EL (cell line): ENCODE results near the gene GRHL1.

ENCODE experiments used
- DNase-seq: peaks from one replicate; pipeline ENCODE4 v3.0.0-alpha.2; 2016

Gene GRHL1

DNA sequence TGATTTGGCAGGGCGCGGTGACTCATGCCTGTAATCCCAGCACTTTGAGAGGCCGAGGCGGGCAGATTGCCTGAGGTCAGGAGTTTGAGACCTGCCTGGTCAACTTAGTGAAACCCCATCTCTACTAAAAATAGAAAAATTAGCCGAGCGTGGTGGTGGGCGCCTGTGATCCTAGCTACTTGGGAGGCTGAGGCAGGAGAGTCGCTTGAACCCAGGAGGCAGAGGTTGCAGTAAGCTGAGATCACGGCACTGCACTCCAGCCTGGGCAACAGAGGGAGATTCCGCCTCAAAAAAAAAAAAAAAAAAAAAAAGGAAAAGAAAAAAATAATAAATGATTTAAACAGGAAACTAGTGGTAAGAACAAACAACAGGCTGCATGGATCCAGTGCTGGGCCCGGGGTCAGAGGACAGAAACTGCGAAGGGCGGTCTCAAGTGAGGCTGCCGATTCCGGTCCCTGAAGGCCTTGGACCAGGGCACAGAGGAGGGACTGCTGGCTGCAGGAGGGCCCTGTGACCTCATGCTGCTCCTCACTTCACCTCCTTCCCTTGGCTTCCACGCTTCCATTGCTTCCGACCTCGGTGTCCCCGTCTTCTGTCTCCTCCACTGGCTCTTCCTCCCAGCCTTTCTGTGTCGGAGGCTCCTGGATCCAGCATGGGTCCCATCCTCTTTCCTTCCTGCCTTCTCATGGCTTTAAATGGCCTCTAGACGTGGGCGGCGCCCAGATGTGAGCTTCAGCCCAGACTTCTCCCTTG lies 2.1 kb upstream of the GRHL1 start:
- no peak for DNase-seq

DNA sequence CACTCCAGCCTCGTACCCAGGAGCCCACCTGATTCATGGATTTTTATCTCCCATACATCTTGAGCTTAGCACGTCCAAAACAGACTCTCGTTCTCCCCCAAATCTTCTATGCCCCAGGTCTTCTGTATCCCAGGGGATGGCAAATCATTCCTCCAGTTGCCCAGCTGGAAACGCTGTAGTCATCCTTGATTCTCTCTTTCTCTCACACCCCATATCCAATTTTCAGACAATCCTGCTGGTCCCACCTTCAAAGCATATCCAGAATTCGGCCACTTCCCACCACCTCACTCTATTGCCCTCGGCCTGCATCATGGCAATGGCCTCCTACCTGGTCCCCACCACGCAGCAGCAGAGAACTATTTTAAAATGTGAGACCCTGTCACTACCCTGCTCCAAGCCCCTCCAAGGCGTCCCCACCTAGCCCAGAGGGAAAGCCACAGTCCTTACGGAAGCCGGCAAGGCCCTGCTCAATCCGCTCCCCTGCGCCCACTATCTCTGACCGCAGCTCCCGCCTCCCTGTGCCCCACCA lies 1.4 kb upstream of the GRHL1 start:
- no peak for DNase-seq

DNA sequence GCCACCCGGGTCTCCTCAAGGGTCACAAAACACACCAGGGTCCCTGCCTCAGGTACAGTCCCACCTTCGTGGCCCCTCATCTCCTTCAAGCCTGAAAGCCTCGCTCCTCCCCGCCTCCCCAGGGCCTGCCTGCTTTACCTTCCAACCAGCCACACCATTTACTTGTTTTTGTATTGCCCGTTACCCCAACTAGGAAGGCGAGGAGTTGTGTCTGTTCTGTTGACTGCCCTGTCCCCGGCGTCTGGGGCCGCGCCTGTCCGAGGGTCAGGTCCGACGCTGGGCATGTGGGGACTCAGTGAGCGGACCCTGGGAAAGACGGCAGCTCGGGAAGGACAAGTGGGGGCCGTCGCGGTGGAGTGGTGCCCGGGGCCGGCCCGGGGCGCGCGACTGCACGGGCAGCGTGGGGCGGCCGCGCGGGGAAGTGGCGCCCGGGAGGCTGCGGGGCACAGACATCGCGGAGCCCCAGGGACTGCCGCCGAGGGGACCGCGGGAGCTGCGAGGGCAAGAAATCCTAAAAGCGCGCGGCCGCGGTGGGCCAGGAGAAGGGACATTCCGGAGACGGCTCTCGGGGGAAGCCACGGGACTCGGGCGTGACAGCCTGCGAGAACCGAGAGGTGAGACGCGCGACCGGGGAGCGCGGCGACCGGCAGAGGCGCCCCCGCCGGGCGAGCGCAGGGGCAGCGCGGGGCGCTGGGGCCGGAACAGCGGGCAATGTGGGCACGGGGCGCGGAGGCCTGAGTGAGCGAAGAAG lies 797 bp upstream of the GRHL1 start:
- DNase-seq, result peak; percentile 45

DNA sequence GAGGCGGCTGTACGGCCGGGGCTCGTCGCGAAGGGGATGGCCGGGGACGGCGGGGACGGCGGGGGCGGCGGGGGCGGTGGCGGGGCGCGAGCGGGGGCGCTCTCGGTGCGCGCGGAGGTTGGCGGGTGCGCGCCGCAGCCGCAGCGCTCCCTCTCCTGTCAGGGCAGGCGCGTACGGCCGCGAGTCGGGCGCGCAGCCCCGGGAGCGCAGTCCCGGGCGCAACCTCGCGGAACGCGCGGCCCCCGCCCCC lies 296 bp upstream of the GRHL1 start:
- DNase-seq, result no peak

DNA sequence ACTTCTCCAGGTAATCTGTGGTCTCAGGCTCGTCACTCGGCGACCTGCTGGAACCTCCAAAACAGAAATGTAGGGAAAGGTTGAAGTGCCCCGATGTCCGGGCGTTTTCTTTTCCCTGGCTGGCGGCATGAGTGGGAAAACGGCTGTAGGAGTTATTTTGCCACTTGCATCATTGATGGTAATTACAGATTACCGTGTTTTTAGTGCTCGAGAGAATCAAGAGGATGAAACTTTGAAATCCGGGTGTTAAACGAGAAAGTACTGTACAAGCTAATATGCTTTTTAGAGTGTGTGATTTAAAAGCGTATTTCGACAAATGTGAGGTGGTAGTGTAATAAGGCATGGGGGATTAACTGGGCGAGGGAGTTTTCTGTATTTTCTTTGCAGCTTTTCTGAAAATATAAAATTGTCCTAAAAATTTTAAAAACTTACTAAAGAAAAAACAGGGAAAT lies 819 bp downstream of the GRHL1 start:
- no peak for DNase-seq

DNA sequence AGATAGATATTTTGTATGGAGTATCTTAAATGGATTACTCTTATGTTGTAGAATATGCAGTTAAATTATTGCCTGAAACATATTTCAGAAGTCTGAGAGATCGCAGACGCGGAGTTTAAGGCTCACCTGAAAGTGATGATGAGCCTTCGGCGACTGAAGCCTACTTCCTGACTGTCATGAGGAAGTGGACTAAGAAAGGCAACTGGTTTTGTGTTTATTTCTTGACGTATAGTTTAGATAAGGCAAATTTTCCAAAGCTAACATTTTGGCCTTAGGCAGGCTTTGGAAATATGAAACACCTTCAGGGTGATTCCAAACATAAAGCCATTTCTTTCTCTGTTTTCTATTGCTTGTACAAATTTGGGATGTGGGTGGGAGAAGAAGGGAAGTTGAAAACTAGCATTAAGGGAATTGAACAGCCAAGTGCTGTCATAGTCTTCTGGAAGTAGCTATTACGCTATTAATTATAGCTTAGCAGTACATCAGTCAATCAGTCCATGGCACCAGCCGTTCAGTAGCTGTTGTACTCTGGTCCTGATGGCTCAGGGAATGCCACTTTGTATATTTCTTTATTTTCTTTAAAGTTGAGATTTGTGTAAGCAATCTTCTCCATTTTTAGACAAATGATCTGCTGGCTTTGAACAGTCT lies 1.5 kb downstream of the GRHL1 start:
- no peak for DNase-seq

DNA sequence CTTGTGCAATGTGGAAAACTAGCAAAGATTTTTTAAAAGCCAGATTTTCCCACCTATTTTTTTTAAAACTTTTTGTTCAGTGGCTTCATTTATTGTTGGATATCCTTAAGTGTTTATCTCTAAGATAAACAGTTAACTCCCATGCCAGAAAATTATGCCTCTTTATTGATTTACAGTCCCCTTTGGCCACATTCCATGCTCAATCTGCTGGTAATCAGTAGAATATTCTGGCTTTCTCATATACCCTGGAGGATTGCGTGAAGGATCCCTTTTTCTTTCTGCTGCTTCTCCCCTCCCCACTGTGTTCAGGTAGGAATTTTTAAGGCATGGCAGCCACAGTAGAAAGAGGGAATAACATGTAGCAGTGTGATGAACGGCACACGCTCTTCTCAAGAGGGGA lies 2.6 kb downstream of the GRHL1 start:
- no peak for DNase-seq

DNA sequence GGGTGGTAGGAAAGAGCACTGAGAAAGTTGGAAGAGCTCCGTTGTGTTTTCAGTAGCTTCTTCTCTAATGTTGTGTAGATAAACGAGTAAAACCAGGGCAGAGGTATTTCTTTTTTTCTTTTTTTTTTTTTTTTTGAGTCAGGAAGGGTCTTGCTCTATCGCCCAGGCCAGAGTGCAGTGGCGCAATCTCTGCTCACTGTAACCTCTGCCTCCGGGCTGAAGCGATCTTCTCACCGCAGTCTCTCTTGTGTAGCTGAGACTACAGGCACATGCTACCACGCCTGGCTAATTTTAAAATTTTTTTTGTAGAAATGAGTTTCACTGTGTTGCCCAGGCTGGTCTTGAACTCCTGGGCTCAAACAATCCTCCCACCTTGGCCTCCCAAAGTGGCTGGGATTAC lies 6.6 kb downstream of the GRHL1 start:
- DNase-seq, result no peak

DNA sequence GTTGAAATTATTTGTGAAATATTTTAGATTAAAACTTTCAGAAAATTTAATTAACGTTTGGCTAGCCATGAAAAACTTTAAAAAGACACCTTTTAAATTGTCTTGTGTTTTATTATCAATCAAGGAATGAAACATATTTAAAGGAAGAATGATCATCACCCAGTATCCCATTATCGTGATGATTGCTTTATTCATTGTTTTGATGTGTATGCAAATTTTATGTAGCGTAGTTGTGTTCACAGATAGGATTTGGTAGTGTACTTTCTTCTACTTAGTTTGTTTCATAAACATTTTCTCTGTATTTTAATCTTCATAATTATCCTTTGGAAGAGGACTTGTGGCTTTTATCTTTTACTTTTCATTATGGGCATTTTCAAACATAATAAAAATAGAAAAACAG lies 7.8 kb downstream of the GRHL1 start:
- DNase-seq, result no peak

DNA sequence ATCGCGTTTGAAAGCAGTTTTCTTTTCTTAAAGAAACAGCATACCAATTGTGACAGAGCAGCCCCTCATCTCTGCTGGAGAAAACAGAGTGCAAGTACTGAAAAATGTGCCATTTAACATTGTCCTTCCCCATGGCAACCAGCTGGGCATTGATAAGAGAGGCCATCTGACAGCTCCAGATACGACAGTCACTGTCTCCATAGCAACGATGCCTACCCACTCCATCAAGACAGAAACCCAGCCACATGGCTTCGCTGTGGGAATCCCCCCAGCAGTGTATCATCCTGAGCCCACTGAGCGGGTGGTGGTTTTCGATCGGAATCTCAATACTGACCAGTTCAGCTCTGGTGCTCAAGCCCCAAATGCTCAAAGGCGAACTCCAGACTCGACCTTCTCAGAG lies 9.5 kb downstream of the GRHL1 start:
- DNase-seq, result no peak

DNA sequence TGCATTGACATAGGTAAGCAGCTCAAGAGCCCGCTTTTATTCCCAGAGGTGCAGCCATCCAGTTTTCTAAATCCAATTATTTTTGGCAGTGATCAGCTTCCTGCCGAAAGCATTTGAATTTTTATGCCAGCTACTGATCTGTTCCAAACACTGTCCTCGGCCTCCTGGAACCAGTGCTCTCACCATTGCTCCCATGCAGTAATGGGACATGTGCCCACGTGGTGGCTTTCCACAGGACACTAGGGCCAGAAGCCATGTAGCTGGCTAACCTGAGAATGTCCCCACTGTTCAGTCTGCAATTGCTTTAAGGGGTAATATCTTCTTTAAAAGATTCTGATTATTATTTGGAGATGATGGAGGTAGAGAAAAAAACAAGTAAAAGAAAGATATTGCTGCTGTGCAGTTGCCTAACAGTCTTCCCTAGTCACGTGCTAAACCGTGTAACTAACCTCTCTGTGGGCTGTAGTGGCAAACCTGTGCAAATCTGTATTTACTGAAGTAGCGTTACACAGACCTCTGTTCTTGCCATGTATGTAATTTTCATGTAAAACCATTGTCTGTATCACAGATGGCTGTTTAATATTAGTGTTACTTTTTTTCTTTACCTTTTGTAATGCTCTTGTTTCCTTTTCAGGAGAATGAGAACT lies 13.0 kb downstream of the GRHL1 start:
- DNase-seq, result no peak

DNA sequence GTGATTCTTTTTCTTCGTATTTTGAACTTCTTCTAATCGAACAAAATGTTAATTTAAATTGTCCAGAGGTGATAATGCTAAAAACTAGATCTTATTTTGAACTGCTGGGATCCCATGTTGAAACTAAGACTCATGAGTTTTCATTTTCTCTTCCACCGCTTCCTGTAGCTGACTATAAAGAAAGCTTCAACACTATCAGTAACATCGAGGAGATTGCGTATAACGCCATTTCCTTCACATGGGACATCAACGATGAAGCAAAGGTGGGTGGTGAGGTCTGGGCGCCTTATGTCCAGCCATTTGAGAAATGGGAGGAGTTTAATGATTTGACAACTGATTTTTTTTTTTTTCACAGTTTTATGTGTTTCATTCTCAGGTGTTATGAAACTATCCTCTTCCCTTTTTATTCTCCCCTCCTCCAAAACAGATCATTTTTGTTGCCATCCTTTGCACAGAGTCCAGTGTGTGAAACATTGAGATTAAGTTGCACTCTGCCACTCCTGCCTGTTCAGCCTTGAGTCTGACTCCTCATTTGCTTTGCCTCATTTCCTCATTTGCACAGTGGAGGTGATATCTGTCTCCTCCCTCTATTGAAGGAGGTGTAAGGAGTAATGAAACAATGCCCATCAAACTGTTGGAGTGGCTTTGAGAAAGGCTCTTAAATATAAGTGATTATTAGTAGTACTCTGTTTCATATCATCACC lies 13.8 kb downstream of the GRHL1 start:
- no peak for DNase-seq

DNA sequence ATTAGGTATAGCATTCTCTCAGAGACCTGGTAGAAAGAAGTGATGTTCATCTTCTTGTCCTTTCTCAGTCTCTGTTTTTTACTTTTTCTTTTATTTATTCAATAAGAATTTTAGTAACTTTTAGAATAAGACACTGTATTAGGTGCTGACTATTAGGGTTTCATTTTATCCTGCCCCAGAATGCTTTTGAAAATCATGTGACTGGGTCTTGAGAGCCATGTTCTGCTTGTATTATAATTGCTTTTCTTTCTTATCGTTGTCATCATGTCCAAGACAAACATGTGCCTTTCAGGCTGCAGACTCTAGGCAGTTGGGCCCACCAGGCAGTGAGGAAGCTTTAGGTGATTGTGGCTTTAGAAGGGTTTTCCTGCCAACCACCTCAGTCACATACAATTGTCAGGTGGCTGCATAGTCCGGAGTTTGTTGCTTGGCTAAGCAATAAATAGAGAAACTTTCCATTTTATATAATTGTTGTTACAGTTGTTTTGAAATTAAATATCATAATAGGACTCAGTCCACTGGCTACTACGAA lies 15.1 kb downstream of the GRHL1 start:
- no peak for DNase-seq

DNA sequence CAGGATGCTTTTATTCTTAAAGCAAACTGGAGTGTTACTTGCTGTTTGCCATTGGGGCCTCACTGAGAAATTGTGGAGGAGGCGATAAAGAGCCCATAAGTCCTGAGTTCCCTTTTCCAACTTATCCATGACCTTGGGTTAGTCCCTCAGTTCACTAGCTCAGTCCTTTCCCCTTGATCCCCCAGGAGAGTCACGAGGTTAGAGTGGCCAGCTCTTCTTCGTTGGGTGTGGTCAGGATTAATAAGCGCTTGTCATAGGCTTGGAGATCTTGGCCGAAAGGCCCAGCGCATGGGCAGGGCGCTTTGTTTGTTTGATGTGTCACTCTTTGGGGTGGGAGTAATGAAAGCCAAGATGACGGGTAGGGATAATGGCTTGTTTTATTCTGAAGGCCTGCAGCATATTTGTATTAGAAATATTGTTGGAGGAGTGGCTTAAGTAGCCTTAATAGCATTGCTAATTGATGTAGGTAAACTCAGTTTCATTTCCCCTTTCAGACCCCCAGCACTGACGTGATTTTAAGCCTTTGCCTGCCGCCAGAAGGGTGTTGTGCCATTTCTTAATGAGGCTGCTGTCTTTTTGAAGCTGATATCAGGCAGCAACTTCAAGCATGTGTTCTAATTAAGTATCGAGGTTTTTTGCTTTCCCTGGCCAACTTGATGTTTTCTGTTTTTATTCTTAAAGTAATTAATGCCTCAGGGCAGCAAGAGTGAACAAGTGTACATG lies 15.7 kb downstream of the GRHL1 start:
- DNase-seq, result no peak

DNA sequence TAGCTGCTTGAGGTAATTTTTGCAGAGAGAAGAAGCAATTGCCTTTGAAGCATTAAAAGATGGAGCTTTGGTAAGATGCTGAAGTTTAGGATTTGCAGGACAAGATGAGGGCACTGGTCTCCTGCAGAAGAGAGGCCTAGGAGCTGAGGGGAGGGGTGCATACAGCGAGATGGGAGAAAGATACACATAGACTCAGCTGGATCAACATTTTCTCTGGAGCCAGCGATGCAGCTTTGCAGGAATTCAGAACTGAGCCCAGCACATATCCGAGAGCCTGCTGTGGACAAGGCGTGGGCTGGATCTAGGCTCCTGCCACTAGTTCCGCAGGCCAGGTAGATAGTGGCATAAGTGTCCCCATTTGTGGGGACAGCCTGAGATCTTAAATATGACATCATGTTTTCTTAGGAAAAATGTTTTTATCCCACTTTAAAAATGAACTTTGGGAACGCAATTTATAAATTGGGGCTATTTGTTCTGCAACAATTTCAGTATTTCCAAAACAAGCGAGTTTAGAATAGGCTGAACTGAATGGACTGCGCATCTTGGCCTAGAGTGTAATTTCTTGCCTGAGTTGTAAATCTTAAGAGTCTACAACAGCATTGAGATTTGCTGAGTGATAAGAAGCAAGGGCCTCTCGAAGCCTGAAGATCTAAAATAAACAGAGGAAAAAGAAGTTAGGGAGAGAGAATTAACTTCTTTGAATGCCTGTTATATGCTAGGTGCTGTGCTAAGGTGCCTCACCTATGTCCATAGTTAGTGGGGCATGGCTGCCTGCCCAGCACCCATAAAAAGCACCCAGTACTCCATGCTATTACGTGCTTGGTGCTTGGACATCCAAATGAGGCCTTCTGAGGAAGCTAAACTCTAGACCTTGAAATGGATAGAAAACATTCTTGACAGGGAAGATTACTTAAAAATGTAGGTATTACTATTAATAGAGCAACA lies 17.3 kb downstream of the GRHL1 start:
- DNase-seq, result no peak

DNA sequence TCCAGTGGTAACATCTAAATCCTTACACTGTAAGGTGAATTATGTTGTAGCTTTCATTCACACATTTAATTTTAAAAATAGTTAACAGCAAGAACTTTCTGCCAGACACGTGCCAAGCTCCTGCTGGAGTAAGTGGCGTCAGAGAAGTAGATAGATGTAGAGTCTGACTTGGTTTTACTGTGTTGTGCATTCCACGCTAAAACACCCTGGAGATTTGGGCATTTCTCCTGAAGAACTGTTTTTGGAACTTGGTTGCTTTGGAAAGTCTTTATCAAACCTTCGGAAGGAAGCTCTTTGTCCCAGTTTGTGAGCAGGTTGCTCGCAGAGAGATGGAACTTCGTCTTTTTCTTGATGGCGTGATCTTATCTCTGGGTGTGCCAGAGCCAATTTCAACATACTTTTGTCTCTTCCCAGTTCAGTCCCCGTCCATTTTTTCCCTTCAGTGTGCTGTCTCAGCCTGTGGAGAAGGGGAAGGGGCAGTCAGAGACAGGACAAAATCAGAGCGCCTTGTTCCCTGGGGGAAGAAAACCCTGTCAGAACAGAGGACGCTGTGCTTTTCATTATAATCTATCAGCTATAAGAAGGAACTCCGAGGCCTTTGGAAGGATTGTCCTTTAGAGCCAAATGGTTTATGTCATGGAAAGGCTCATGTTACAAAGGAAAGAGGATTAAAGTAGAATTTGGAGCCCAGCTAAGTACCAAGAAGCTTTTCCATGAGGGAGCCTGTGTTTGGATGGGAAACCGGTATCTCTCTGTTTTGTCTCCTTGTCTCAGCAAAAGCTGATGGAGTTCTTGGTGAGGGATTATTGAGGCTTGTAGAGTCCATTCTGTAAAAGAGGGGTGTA lies 18.9 kb downstream of the GRHL1 start:
- DNase-seq, result no peak

DNA sequence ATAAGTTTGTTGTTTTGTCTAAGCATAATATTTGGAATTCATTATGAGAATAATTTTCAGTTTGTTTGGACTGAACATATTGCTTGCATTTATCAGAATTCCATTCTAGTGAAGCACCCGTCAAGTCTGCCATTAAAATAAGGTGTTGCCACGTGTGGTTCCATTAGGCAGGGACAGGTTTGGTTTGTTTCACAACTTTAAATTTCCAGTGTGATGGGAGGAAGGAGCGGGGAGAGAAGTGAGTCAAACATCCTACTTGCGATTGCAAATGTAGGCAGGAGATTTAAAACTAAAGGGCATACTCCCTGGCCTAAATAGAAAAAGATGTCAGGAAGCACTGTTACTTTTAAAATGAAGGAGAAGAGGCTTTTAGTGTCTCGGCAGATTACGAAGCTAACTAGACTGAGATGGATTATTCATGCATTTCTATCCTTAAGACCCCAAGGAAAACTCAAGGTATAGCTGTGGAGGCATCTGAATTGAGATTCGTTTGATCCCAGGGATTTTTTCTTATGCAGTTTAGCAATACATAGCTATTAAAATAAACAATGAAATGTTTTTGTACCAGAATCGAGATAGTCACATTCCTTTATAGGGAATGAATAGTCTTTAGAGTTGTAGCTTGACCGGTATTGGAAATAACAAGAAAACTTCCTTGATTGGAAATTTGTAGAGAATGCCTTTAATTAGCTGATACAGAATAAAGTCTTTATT lies 19.8 kb downstream of the GRHL1 start:
- peak; percentile 26 for DNase-seq

DNA sequence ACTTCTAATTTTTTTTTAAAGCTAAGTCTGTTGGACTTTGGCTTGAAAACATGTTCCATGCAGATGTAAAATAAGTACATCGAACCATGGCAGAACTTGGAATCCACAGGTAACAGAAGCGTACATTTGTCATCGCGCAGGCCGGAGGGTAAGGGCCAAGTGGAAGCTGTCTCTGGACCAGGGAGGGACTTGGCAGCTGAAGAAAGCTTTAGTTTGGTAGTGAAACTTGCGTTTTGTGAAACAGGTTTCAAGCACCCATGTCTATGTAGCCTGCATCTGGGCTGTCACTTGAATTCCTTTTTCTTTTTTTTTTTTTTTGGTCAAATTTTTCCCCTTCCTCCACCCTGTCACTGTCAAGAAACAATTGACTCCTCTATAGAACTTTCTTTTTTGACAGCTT lies 20.4 kb downstream of the GRHL1 start:
- no peak for DNase-seq
